RWPE2 (cell line): ENCODE data around the gene RRAD.

Experiments
- ATAC-seq: fragments of 200-7000 bp; cut with Tn5 transposase; 3 replicates; pipeline ENCODE4 v1.9.1; 2021; ENCODE audit warnings: low read depth
- DNase-seq: peaks from one replicate; pipeline ENCODE4 v3.0.0-alpha.2; 2020; ENCODE audit warnings: low spot score
- H3K27ac ChIP-seq: fragments of 450-650 bp; 2 replicates; pipeline ENCODE4 v1.5.1; 2017; ENCODE audit warnings: mild to moderate bottlenecking; ENCODE audit not compliant: poor library complexity, severe bottlenecking
- H3K27me3 ChIP-seq: fragments of 250-450 bp; sonication (Bioruptor Pico); 2 replicates; pipeline ENCODE4 v1.5.1; 2021; ENCODE audit warnings: mild to moderate bottlenecking, moderate library complexity; ENCODE audit not compliant: insufficient read depth, poor library complexity, severe bottlenecking
- H3K36me3 ChIP-seq: fragments of 250-450 bp; sonication (Bioruptor Pico); 2 replicates; pipeline ENCODE4 v1.5.1; 2020; ENCODE audit warnings: low read depth, mild to moderate bottlenecking, moderate library complexity
- H3K4me1 ChIP-seq: fragments of 250-450 bp; sonication (Bioruptor Pico); 2 replicates; pipeline ENCODE4 v1.5.1; 2021; ENCODE audit warnings: mild to moderate bottlenecking, moderate library complexity; ENCODE audit not compliant: insufficient read depth, poor library complexity, severe bottlenecking
- H3K4me3 ChIP-seq: fragments of 250-450 bp; sonication (Bioruptor Pico); 2 replicates; pipeline ENCODE4 v1.5.1; 2021; ENCODE audit warnings: mild to moderate bottlenecking, moderate library complexity; ENCODE audit not compliant: severe bottlenecking
- H3K9me3 ChIP-seq: fragments of 250-450 bp; sonication (Bioruptor Pico); 2 replicates; pipeline ENCODE4 v1.5.1; 2021; ENCODE audit warnings: mild to moderate bottlenecking, moderate library complexity; ENCODE audit not compliant: severe bottlenecking
- CTCF ChIP-seq: fragments of 450-650 bp; IDR thresholded peaks from one replicate; pipeline ENCODE4 v1.5.1; 2017; ENCODE audit warnings: mild to moderate bottlenecking, moderate library complexity; ENCODE audit not compliant: poor library complexity, severe bottlenecking

The RRAD gene

GRCh38 chr16:66888647-66889615, 36.4 kb downstream of the RRAD start:
- no peak overlapping the region for H3K4me3 ChIP-seq
- no peak for TF ChIP-seq CTCF
- H3K9me3 ChIP-seq: no peaks in the 10 kb centered on the region
- DNase-seq (no peak), ATAC-seq (no peak)
- peaks cover 55% of the 10 kb centered on the region for H3K36me3 ChIP-seq
- H3K27ac ChIP-seq: no peak overlapping the region
- no peaks in the 10 kb centered on the region for H3K27me3 ChIP-seq
- no peaks in the 10 kb centered on the region for H3K4me1 ChIP-seq

- no peak for TF ChIP-seq CTCF
- Histone ChIP-seq H3K27ac (no peak overlapping the region), H3K27me3 (no peaks in the 10 kb centered on the region), H3K36me3 (peaks cover 69% of the 10 kb centered on the region), H3K4me3 (no peak overlapping the region), H3K9me3 (no peaks in the 10 kb centered on the region), H3K4me1 (no peaks in the 10 kb centered on the region)
- DNase-seq (no peak), ATAC-seq (no peak)
These were observed 38.4 kb downstream of the RRAD start for GRCh38 chr16:66886914-66887313.

- no peak for DNase-seq
These were observed 39.0 kb downstream of the RRAD start for GRCh38 chr16:66886321-66886720.

GRCh38 chr16:66885491-66885890, 39.8 kb downstream of the RRAD start:
- Histone ChIP-seq H3K27me3 (no peaks in the 10 kb centered on the region), H3K4me1 (peaks cover 4% of the 10 kb centered on the region), H3K36me3 (peaks cover 66% of the 10 kb centered on the region), H3K27ac (no peak overlapping the region), H3K4me3 (no peak overlapping the region), H3K9me3 (no peaks in the 10 kb centered on the region)
- no peak for TF ChIP-seq CTCF
- DNase-seq: no peak
- ATAC-seq: no peak

More at GRCh38 chr16:66886321-66886720, 39.0 kb downstream of the RRAD start:
- Histone ChIP-seq H3K9me3 (no peaks in the 10 kb centered on the region), H3K4me1 (peaks cover 4% of the 10 kb centered on the region), H3K4me3 (no peak overlapping the region), H3K36me3 (peaks cover 68% of the 10 kb centered on the region), H3K27me3 (no peaks in the 10 kb centered on the region), H3K27ac (no peak overlapping the region)
- TF ChIP-seq CTCF: no peak
- no peak for ATAC-seq

- no peak overlapping the region for H3K4me3 ChIP-seq
- no peak for ATAC-seq
- TF ChIP-seq CTCF: no peak
These were observed 42.6 kb downstream of the RRAD start for GRCh38 chr16:66882702-66883101.

More at GRCh38 chr16:66882702-66883101, 42.6 kb downstream of the RRAD start:
- Histone ChIP-seq H3K27me3 (no peaks in the 10 kb centered on the region), H3K9me3 (no peaks in the 10 kb centered on the region), H3K4me1 (peaks cover 6% of the 10 kb centered on the region), H3K27ac (no peak overlapping the region), H3K36me3 (peaks cover 49% of the 10 kb centered on the region)
- DNase-seq: no peak
